SK-N-SH (cell line): ENCODE measurements around the gene NOG. TPM values are rescaled to one million over a fixed set of nuclear protein-coding genes. Genes with fewer than 3 reads are reported as not detected.

Source experiments
- CTCF ChIA-PET: fragments of 300-600, 350-600 bp; formaldehyde crosslinking; extraction: SDS; loops from one replicate; lab custom pipeline; 2021; lab: Yijun Ruan, JAX
- POLR2A ChIA-PET: fragments of 350-600 bp; sonication (Branson Sonifier 250); formaldehyde crosslinking; extraction: SDS; loops from one replicate; lab custom pipeline; 2020; ENCODE audit warnings: antibody characterized with exemption, inconsistent platforms; lab: Yijun Ruan, JAX
- DNase-seq: peaks from one replicate; pipeline ENCODE4 v3.0.0; 2012
- H2AFZ ChIP-seq: fragments of 200-600 bp; sonication (generic); 2 replicates; pipeline ENCODE4 v1.8.1; 2016; ENCODE audit warnings: antibody characterized with exemption, mild to moderate bottlenecking, low read depth
- H3F3A ChIP-seq: fragments of 200-600 bp; sonication (generic); replicated peaks from 2 replicates; pipeline ENCODE3; 2016; ENCODE audit warnings: antibody characterized with exemption, mild to moderate bottlenecking; ENCODE audit not compliant: insufficient read depth
- H3K27ac ChIP-seq, 2 experiments: fragments of 200-500 bp in 1 of 2; fragments of 200-600 bp in 1 of 2; sonication (Bioruptor generic) in 1 of 2; sonication (generic), shearing (Covaris generic) in 1 of 2; 2 replicates each; pipeline versions ENCODE4 v1.5.1 to v1.6.1; 2014 to 2016; ENCODE audit warnings: low read depth in 2 of 2, inconsistent platforms in 1 of 2, low read length in 1 of 2, mild to moderate bottlenecking in 1 of 2, mixed read lengths in 1 of 2
- H3K27me3 ChIP-seq: fragments of 200-600 bp; sonication (generic), shearing (Covaris generic); 2 replicates; pipeline ENCODE4 v1.6.1; 2016; ENCODE audit warnings: mixed run types; ENCODE audit not compliant: insufficient read depth
- H3K36me3 ChIP-seq, 2 experiments: fragments of 200-500 bp in 1 of 2; fragments of 200-600 bp in 1 of 2; sonication (Bioruptor generic) in 1 of 2; sonication (generic) in 1 of 2; replicated peaks in 1 of 2; 2 replicates each; pipeline versions ENCODE3 to v1.5.1; 2014 to 2016; ENCODE audit warnings: low read length in 1 of 2, mild to moderate bottlenecking in 1 of 2; ENCODE audit not compliant: insufficient read depth in 2 of 2, control insufficient read depth in 1 of 2
- H3K4me1 ChIP-seq, 2 experiments: fragments of 200-500 bp in 1 of 2; fragments of 200-600 bp in 1 of 2; sonication (Bioruptor generic) in 1 of 2; sonication (generic), shearing (Covaris generic) in 1 of 2; 2 replicates each; pipeline versions ENCODE4 v1.5.1 to v1.6.1; 2014 to 2016; ENCODE audit warnings: low read depth in 1 of 2, low read length in 1 of 2, mixed run types in 1 of 2; ENCODE audit not compliant: insufficient read depth in 2 of 2, control insufficient read depth in 1 of 2
- H3K4me2 ChIP-seq: fragments of 200-600 bp; sonication (generic), shearing (Covaris generic); 2 replicates; pipeline ENCODE4 v1.6.1; 2017; ENCODE audit warnings: mixed run types
- H3K4me3 ChIP-seq, 2 experiments: fragments of 200-500 bp in 1 of 2; fragments of 200-600 bp in 1 of 2; sonication (Bioruptor generic) in 1 of 2; sonication (generic), shearing (Covaris generic) in 1 of 2; 2 replicates each; pipeline versions ENCODE4 v1.5.1 to v1.8.1; 2014 to 2016; ENCODE audit warnings: low read depth in 2 of 2, inconsistent platforms in 1 of 2, low read length in 1 of 2, mild to moderate bottlenecking in 1 of 2, mixed read lengths in 1 of 2, moderate library complexity in 1 of 2
- H3K79me2 ChIP-seq: fragments of 200-600 bp; sonication (generic); 2 replicates; pipeline ENCODE4 v1.8.1; 2017; ENCODE audit warnings: mild to moderate bottlenecking; ENCODE audit not compliant: insufficient read depth
- H3K9ac ChIP-seq: fragments of 200-600 bp; sonication (generic); 2 replicates; pipeline ENCODE4 v1.6.1; 2017; ENCODE audit warnings: mixed run types
- H3K9me2 ChIP-seq: fragments of 200-600 bp; sonication (generic); 2 replicates; pipeline ENCODE4 v1.6.1; 2017; ENCODE audit warnings: mixed run types
- H3K9me3 ChIP-seq: fragments of 200-600 bp; sonication (generic); 2 replicates; pipeline ENCODE4 v1.6.1; 2017; ENCODE audit warnings: mixed run types, mild to moderate bottlenecking, moderate library complexity
- H4K20me1 ChIP-seq: fragments of 200-600 bp; sonication (generic); 2 replicates; pipeline ENCODE4 v1.6.1; 2017; ENCODE audit warnings: mild to moderate bottlenecking, mixed run types; ENCODE audit not compliant: insufficient read depth
- CHD2 ChIP-seq: fragments of 150-350 bp; IDR thresholded peaks from 2 replicates; pipeline ENCODE4 v1.6.1; 2018; ENCODE audit warnings: low read length; ENCODE audit not compliant: partially characterized antibody
- ELF1 ChIP-seq: IDR thresholded peaks from 2 replicates; pipeline ENCODE4 v1.4.0; 2012
- EP300 ChIP-seq, 2 experiments: IDR thresholded peaks; 2 replicates each; pipeline versions ENCODE4 v1.4.0 to v1.6.1; 2012; ENCODE audit warnings: borderline replicate concordance in 1 of 2, low read depth in 1 of 2, low read length in 1 of 2
- FOXJ3 ChIP-seq: sonication (generic); formaldehyde crosslinking; IDR thresholded peaks from 2 replicates; pipeline ENCODE4 v1.5.1; 2020; ENCODE audit warnings: mild to moderate bottlenecking, missing genetic modification reagents
- GATA2 ChIP-seq: sonication (generic); formaldehyde crosslinking; IDR thresholded peaks from 2 replicates; pipeline ENCODE4 v1.5.0; 2020; ENCODE audit warnings: mild to moderate bottlenecking, missing genetic modification reagents
- IRF3 ChIP-seq: fragments of 150-350 bp; IDR thresholded peaks from 2 replicates; pipeline ENCODE4 v1.6.1; 2016; ENCODE audit warnings: mild to moderate bottlenecking, low read depth, low read length
- MEF2A ChIP-seq: IDR thresholded peaks from 2 replicates; pipeline ENCODE4 v1.4.0; 2012; ENCODE audit warnings: low read depth, borderline replicate concordance
- MXI1 ChIP-seq: IDR thresholded peaks from 2 replicates; pipeline ENCODE4 v1.6.1; 2012; ENCODE audit warnings: mild to moderate bottlenecking, low read depth, low read length, improper control_type of control experiment
- NFIC ChIP-seq: IDR thresholded peaks from 2 replicates; pipeline ENCODE4 v1.4.0; 2012; ENCODE audit warnings: borderline replicate concordance
- PBX3 ChIP-seq: IDR thresholded peaks from 2 replicates; pipeline ENCODE4; 2012
- POLR2AphosphoS5 ChIP-seq: IDR thresholded peaks from 2 replicates; pipeline ENCODE4 v1.6.1; 2012; ENCODE audit warnings: low read depth, low read length
- RAD21 ChIP-seq: IDR thresholded peaks from 2 replicates; pipeline ENCODE4 v1.6.1; 2012; ENCODE audit warnings: mild to moderate bottlenecking, low read length
- REST ChIP-seq: IDR thresholded peaks from 2 replicates; pipeline ENCODE4 v1.6.1; 2012; ENCODE audit warnings: mild to moderate bottlenecking, low read depth, low read length, moderate library complexity
- SMC3 ChIP-seq: IDR thresholded peaks from 2 replicates; pipeline ENCODE4 v1.6.1; 2012; ENCODE audit warnings: low read depth, low read length, improper control_type of control experiment
- TEAD4 ChIP-seq: IDR thresholded peaks from 2 replicates; pipeline ENCODE4 v1.4.0; 2012; ENCODE audit warnings: mild to moderate bottlenecking, borderline replicate concordance; ENCODE audit not compliant: insufficient read depth
- USF2 ChIP-seq: fragments of 150-350 bp; IDR thresholded peaks from 2 replicates; pipeline ENCODE4 v1.6.1; 2017; ENCODE audit warnings: antibody characterized with exemption, low read length, low read depth, borderline replicate concordance
- WGBS: methylation state at CpG from one replicate; pipeline ENCODE4 v1.1.6; 2017; ENCODE audit warnings: low lambda C conversion rate; 5-methylcytosine and 5-hydroxymethylcytosine counted together
- polyA plus RNA-seq, 3 experiments: library from polyadenylated mRNA; depleted of rRNA; stranded (reverse); fragments of >200 nt; gene quantifications; 2 replicates each; pipeline ENCODE4 v1.2.3, GENCODE V29; 2012

The NOG gene
- polyA plus RNA-seq, 1 of the 3 experiments (the other 2 are of a cell fraction), result 3.1 TPM

DNA sequence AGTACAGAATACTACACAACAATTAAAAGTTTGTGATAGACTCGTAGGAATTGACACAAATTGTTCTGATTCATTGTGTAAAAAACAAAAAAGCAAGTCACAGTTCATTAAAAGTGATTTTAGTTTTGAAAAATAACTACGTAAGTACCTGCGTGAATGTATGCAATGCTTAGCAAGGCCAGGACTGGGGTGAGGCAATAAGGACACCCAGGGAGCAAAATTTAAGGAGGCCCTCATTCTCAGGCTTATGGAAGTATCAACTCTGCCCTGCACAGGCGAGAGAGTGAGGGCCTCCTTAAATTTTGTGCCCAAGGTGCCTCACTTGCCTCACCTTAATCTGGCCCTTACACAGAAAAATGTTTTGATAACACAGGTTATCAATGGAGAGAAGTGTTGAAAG is 31.4 kb downstream of the NOG start:
- Histone ChIP-seq H3K4me1 (no peaks in the 10 kb centered on the region), H3K4me2 (no peak overlapping the region), H3K9ac (no peak overlapping the region), H3K79me2 (no peaks in the 10 kb centered on the region), H3K36me3 (no peaks in the 10 kb centered on the region), H3K9me2 (no peaks in the 10 kb centered on the region), H3K27me3 (peaks cover 7% of the 10 kb centered on the region; the same call in 1 of the 2 replicates), H3K9me3 (no peaks in the 10 kb centered on the region), H3K27ac (no peak overlapping the region), H4K20me1 (no peaks in the 10 kb centered on the region), H2AFZ (no peak overlapping the region), H3F3A (no peaks in the 10 kb centered on the region), H3K4me3 (no peak overlapping the region)
- CTCF ChIA-PET, result interaction anchor here (0.7 to 1.9 kb wide), 2 partner anchors 33 to 91 kb away, joined by 3 to 7 read pairs; no protein-coding TSS in a partner anchor
- 29% methylated on average over 4 of the region's 4 CpGs for WGBS
- TF ChIP-seq MEF2A (no peak), MXI1 (no peak), FOXJ3 (CRISPR knock-in tag) (no peak), GATA2 (CRISPR knock-in tag) (no peak), EP300 (IDR thresholded peaks at IDR 0.05; ENCODE audit: borderline replicate concordance in 1 of 2, low read depth in 1 of 2, low read length in 1 of 2) (no peak), IRF3 (no peak), TEAD4 (no peak), RAD21 (no peak), SMC3 (no peak), PBX3 (no peak), ELF1 (no peak), POLR2AphosphoS5 (no peak), REST (no peak), CHD2 (no peak), NFIC (no peak), USF2 (no peak)
- DNase-seq, result no peak
- POLR2A ChIA-PET, result no interaction called here
